ENCODE results near the gene EPB41L4A. TPM values are rescaled to one million over a fixed set of nuclear protein-coding genes. Genes with fewer than 3 reads are reported as not detected.

Gene EPB41L4A
- total and polyA plus RNA-seq, 2 experiments from 2014 or later: 10.5 to 14.4 TPM

DNA sequence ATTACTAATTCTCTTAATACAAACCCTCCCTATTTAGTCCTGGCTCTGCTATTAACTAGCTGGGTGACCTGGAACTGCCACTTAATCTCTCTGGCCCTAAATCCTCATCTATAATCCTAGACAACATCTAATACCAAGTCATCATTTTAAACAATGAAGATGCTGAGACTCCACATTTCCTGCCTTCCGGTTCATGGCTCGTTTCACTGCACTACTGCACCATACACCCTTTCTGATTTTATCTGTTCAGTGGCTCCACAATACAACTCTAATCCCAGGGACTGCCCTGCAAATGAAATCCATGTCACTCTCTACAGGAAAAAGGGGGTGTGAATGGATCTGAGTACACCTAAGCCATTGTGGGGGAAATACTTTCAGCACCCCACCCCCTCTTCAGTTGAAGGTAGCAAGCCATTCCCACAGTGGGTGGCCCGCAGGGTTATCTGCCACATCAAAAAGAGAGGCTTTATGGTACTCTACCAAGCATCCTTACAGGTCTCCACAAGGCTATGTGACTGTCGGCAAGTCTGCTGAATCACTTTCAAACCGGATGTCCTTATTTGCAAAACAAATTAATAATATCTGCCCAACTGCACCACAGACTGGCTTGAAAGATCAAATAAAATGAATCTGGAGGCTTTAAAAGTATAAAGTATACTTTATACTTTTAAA is 89.5 kb downstream of the EPB41L4A start:
- Histone ChIP-seq H3K27ac (no peak overlapping the region), H3K4me1 (ENCODE audit: low read depth) (peaks cover 6% of the 10 kb centered on the region), H3K27me3 (no peaks in the 10 kb centered on the region), H3K4me3 (no peak overlapping the region), H3K9me3 (ENCODE audit: low read depth) (no peaks in the 10 kb centered on the region), H3K36me3 (no peaks in the 10 kb centered on the region)
- no peak for DNase-seq (ENCODE audit: low read depth in 1 of 2, low spot score in 1 of 2)
- TF ChIP-seq, protein P1, sequence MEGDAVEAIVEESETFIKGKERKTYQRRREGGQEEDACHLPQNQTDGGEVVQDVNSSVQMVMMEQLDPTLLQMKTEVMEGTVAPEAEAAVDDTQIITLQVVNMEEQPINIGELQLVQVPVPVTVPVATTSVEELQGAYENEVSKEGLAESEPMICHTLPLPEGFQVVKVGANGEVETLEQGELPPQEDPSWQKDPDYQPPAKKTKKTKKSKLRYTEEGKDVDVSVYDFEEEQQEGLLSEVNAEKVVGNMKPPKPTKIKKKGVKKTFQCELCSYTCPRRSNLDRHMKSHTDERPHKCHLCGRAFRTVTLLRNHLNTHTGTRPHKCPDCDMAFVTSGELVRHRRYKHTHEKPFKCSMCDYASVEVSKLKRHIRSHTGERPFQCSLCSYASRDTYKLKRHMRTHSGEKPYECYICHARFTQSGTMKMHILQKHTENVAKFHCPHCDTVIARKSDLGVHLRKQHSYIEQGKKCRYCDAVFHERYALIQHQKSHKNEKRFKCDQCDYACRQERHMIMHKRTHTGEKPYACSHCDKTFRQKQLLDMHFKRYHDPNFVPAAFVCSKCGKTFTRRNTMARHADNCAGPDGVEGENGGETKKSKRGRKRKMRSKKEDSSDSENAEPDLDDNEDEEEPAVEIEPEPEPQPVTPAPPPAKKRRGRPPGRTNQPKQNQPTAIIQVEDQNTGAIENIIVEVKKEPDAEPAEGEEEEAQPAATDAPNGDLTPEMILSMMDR (IDR thresholded peaks at IDR 0.05; ENCODE audit: low read depth, low read length): no peak

DNA sequence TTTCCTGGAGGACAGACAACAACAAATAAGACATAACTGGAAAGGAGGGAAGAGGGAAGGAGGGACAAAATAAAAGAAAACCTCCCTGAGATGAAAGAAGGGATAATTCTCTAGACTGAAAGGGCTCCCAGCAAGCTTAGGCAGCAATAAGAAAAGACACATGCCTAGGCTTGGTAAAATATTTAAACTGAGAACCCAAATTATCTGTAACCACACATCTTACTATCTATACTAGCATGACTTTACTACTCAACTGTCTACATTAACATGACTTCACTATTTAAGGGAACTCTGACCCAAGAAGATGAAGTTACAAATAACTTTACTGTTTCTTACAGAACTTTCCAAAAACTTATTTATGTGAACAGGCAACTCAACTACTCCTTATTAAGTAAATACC is 95.9 kb downstream of the EPB41L4A start:
- H3K4me3 ChIP-seq: no peak overlapping the region
- no peaks in the 10 kb centered on the region for H3K9me3 ChIP-seq (ENCODE audit: low read depth)
- no peak overlapping the region for H3K27ac ChIP-seq
- no peaks in the 10 kb centered on the region for H3K27me3 ChIP-seq
- H3K36me3 ChIP-seq: no peaks in the 10 kb centered on the region
- DNase-seq (ENCODE audit: low read depth in 1 of 2, low spot score in 1 of 2): no peak
- TF ChIP-seq, protein P1 (IDR thresholded peaks at IDR 0.05; ENCODE audit: low read depth, low read length): no peak
- H3K4me1 ChIP-seq (ENCODE audit: low read depth): peaks cover 14% of the 10 kb centered on the region

GRCh38 chr5:112320408-112320807 is 98.7 kb downstream of the EPB41L4A start:
- H3K4me3 ChIP-seq: no peak overlapping the region
- DNase-seq (ENCODE audit: low read depth in 1 of 2, low spot score in 1 of 2): peak; percentile 8 to 14
- H3K36me3 ChIP-seq: no peaks in the 10 kb centered on the region
- H3K4me1 ChIP-seq (ENCODE audit: low read depth): peaks cover 14% of the 10 kb centered on the region
- TF ChIP-seq, protein P1 (IDR thresholded peaks at IDR 0.05; ENCODE audit: low read depth, low read length): no peak
- H3K9me3 ChIP-seq (ENCODE audit: low read depth): no peaks in the 10 kb centered on the region
- no peaks in the 10 kb centered on the region for H3K27me3 ChIP-seq
- H3K27ac ChIP-seq: peak overlapping the region; percentile 33

DNA sequence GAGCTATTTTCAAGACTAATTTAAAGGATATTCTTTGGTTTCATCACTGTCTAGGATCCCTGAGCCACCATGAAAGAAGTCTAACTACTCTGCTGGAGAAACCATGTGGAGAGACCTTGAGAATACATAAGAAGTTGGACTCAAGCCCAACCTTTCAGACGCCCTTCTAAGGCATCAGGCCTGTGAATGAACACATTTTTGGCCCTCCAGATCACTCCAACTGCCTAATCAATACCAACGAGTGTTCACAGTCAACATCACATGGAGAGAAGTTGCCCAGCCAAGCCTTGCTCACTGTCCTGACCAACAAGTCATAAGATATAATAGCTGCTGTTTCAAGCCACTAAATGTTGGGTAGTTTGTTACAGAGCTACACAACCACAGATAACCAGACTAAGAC is 100.7 kb downstream of the EPB41L4A start:
- Histone ChIP-seq H3K36me3 (no peaks in the 10 kb centered on the region), H3K4me3 (no peak overlapping the region), H3K4me1 (ENCODE audit: low read depth) (peaks cover 14% of the 10 kb centered on the region), H3K27ac (no peak overlapping the region), H3K27me3 (no peaks in the 10 kb centered on the region), H3K9me3 (ENCODE audit: low read depth) (no peaks in the 10 kb centered on the region)
- no peak for DNase-seq (ENCODE audit: low read depth in 1 of 2, low spot score in 1 of 2)
- TF ChIP-seq, protein P1 (IDR thresholded peaks at IDR 0.05; ENCODE audit: low read depth, low read length): no peak

- no peak overlapping the region for H3K4me3 ChIP-seq
- no peak overlapping the region for H3K27ac ChIP-seq
- H3K27me3 ChIP-seq: no peaks in the 10 kb centered on the region
- TF ChIP-seq, protein P1 (IDR thresholded peaks at IDR 0.05; ENCODE audit: low read depth, low read length): no peak
- H3K4me1 ChIP-seq (ENCODE audit: low read depth): peaks cover 14% of the 10 kb centered on the region
- no peak for DNase-seq (ENCODE audit: low read depth in 1 of 2, low spot score in 1 of 2)
- no peaks in the 10 kb centered on the region for H3K9me3 ChIP-seq (ENCODE audit: low read depth)
- H3K36me3 ChIP-seq: no peaks in the 10 kb centered on the region
These were observed 101.2 kb downstream of the EPB41L4A start for GRCh38 chr5:112317866-112318265.

All from cardiac muscle cell (in vitro differentiated cells and primary cell).